SK-N-SH (cell line): ENCODE measurements around the gene GTF2B. TPM values are rescaled to one million over a fixed set of nuclear protein-coding genes. Genes with fewer than 3 reads are reported as not detected.
A peak's percentile ranks its signal among the peaks of the same experiment; 100 is the strongest.

Source experiments
- CTCF ChIA-PET: fragments of 300-600, 350-600 bp; formaldehyde crosslinking; extraction: SDS; loops from one replicate; lab custom pipeline; 2021; lab: Yijun Ruan, JAX
- POLR2A ChIA-PET: fragments of 350-600 bp; sonication (Branson Sonifier 250); formaldehyde crosslinking; extraction: SDS; loops from one replicate; lab custom pipeline; 2020; ENCODE audit warnings: antibody characterized with exemption, inconsistent platforms; lab: Yijun Ruan, JAX
- DNase-seq: peaks from one replicate; pipeline ENCODE4 v3.0.0; 2012
- H2AFZ ChIP-seq: fragments of 200-600 bp; sonication (generic); 2 replicates; pipeline ENCODE4 v1.8.1; 2016; ENCODE audit warnings: antibody characterized with exemption, mild to moderate bottlenecking, low read depth
- H3F3A ChIP-seq: fragments of 200-600 bp; sonication (generic); replicated peaks from 2 replicates; pipeline ENCODE3; 2016; ENCODE audit warnings: antibody characterized with exemption, mild to moderate bottlenecking; ENCODE audit not compliant: insufficient read depth
- H3K27ac ChIP-seq, 2 experiments: fragments of 200-500 bp in 1 of 2; fragments of 200-600 bp in 1 of 2; sonication (Bioruptor generic) in 1 of 2; sonication (generic), shearing (Covaris generic) in 1 of 2; 2 replicates each; pipeline versions ENCODE4 v1.5.1 to v1.6.1; 2014 to 2016; ENCODE audit warnings: low read depth in 2 of 2, inconsistent platforms in 1 of 2, low read length in 1 of 2, mild to moderate bottlenecking in 1 of 2, mixed read lengths in 1 of 2
- H3K27me3 ChIP-seq: fragments of 200-600 bp; sonication (generic), shearing (Covaris generic); 2 replicates; pipeline ENCODE4 v1.6.1; 2016; ENCODE audit warnings: mixed run types; ENCODE audit not compliant: insufficient read depth
- H3K36me3 ChIP-seq, 2 experiments: fragments of 200-500 bp in 1 of 2; fragments of 200-600 bp in 1 of 2; sonication (Bioruptor generic) in 1 of 2; sonication (generic) in 1 of 2; replicated peaks in 1 of 2; 2 replicates each; pipeline versions ENCODE3 to v1.5.1; 2014 to 2016; ENCODE audit warnings: low read length in 1 of 2, mild to moderate bottlenecking in 1 of 2; ENCODE audit not compliant: insufficient read depth in 2 of 2, control insufficient read depth in 1 of 2
- H3K4me1 ChIP-seq, 2 experiments: fragments of 200-500 bp in 1 of 2; fragments of 200-600 bp in 1 of 2; sonication (Bioruptor generic) in 1 of 2; sonication (generic), shearing (Covaris generic) in 1 of 2; 2 replicates each; pipeline versions ENCODE4 v1.5.1 to v1.6.1; 2014 to 2016; ENCODE audit warnings: low read depth in 1 of 2, low read length in 1 of 2, mixed run types in 1 of 2; ENCODE audit not compliant: insufficient read depth in 2 of 2, control insufficient read depth in 1 of 2
- H3K4me2 ChIP-seq: fragments of 200-600 bp; sonication (generic), shearing (Covaris generic); 2 replicates; pipeline ENCODE4 v1.6.1; 2017; ENCODE audit warnings: mixed run types
- H3K4me3 ChIP-seq, 2 experiments: fragments of 200-500 bp in 1 of 2; fragments of 200-600 bp in 1 of 2; sonication (Bioruptor generic) in 1 of 2; sonication (generic), shearing (Covaris generic) in 1 of 2; 2 replicates each; pipeline versions ENCODE4 v1.5.1 to v1.8.1; 2014 to 2016; ENCODE audit warnings: low read depth in 2 of 2, inconsistent platforms in 1 of 2, low read length in 1 of 2, mild to moderate bottlenecking in 1 of 2, mixed read lengths in 1 of 2, moderate library complexity in 1 of 2
- H3K79me2 ChIP-seq: fragments of 200-600 bp; sonication (generic); 2 replicates; pipeline ENCODE4 v1.8.1; 2017; ENCODE audit warnings: mild to moderate bottlenecking; ENCODE audit not compliant: insufficient read depth
- H3K9ac ChIP-seq: fragments of 200-600 bp; sonication (generic); 2 replicates; pipeline ENCODE4 v1.6.1; 2017; ENCODE audit warnings: mixed run types
- H3K9me2 ChIP-seq: fragments of 200-600 bp; sonication (generic); 2 replicates; pipeline ENCODE4 v1.6.1; 2017; ENCODE audit warnings: mixed run types
- H3K9me3 ChIP-seq: fragments of 200-600 bp; sonication (generic); 2 replicates; pipeline ENCODE4 v1.6.1; 2017; ENCODE audit warnings: mixed run types, mild to moderate bottlenecking, moderate library complexity
- H4K20me1 ChIP-seq: fragments of 200-600 bp; sonication (generic); 2 replicates; pipeline ENCODE4 v1.6.1; 2017; ENCODE audit warnings: mild to moderate bottlenecking, mixed run types; ENCODE audit not compliant: insufficient read depth
- CHD2 ChIP-seq: fragments of 150-350 bp; IDR thresholded peaks from 2 replicates; pipeline ENCODE4 v1.6.1; 2018; ENCODE audit warnings: low read length; ENCODE audit not compliant: partially characterized antibody
- FOSL2 ChIP-seq: IDR thresholded peaks from 2 replicates; pipeline ENCODE4 v1.4.0; 2012; ENCODE audit warnings: low read depth, mild to moderate bottlenecking, moderate library complexity, borderline replicate concordance
- FOXJ3 ChIP-seq: sonication (generic); formaldehyde crosslinking; IDR thresholded peaks from 2 replicates; pipeline ENCODE4 v1.5.1; 2020; ENCODE audit warnings: mild to moderate bottlenecking, missing genetic modification reagents
- FOXM1 ChIP-seq: IDR thresholded peaks from 2 replicates; pipeline ENCODE4 v1.4.0; 2012; ENCODE audit warnings: low read depth, mild to moderate bottlenecking
- GATA2 ChIP-seq: sonication (generic); formaldehyde crosslinking; IDR thresholded peaks from 2 replicates; pipeline ENCODE4 v1.5.0; 2020; ENCODE audit warnings: mild to moderate bottlenecking, missing genetic modification reagents
- IRF3 ChIP-seq: fragments of 150-350 bp; IDR thresholded peaks from 2 replicates; pipeline ENCODE4 v1.6.1; 2016; ENCODE audit warnings: mild to moderate bottlenecking, low read depth, low read length
- NRF1 ChIP-seq: IDR thresholded peaks from 2 replicates; pipeline ENCODE4 v1.6.1; 2012; ENCODE audit warnings: low read depth, mild to moderate bottlenecking, low read length
- POLR2AphosphoS5 ChIP-seq: IDR thresholded peaks from 2 replicates; pipeline ENCODE4 v1.6.1; 2012; ENCODE audit warnings: low read depth, low read length
- RAD21 ChIP-seq: IDR thresholded peaks from 2 replicates; pipeline ENCODE4 v1.6.1; 2012; ENCODE audit warnings: mild to moderate bottlenecking, low read length
- RCOR1 ChIP-seq: fragments of 150-350 bp; IDR thresholded peaks from 2 replicates; pipeline ENCODE4 v1.6.1; 2017; ENCODE audit warnings: antibody characterized with exemption, low read length
- RFX5 ChIP-seq: IDR thresholded peaks from 2 replicates; pipeline ENCODE4 v1.6.1; 2012; ENCODE audit warnings: mild to moderate bottlenecking, improper control_type of control experiment, low read length
- RXRA ChIP-seq: IDR thresholded peaks from 2 replicates; pipeline ENCODE4 v1.4.0; 2012; ENCODE audit warnings: low read depth, mild to moderate bottlenecking, borderline replicate concordance
- SIN3A ChIP-seq: IDR thresholded peaks from 2 replicates; pipeline ENCODE4 v1.6.1; 2012; ENCODE audit warnings: low read depth, mild to moderate bottlenecking, low read length, moderate library complexity, borderline replicate concordance
- SMC3 ChIP-seq: IDR thresholded peaks from 2 replicates; pipeline ENCODE4 v1.6.1; 2012; ENCODE audit warnings: low read depth, low read length, improper control_type of control experiment
- TCF12 ChIP-seq: IDR thresholded peaks from 2 replicates; pipeline ENCODE4 v1.4.0; 2012
- USF1 ChIP-seq: IDR thresholded peaks from 2 replicates; pipeline ENCODE4 v1.4.0; 2012; ENCODE audit warnings: low read depth, borderline replicate concordance
- USF2 ChIP-seq: fragments of 150-350 bp; IDR thresholded peaks from 2 replicates; pipeline ENCODE4 v1.6.1; 2017; ENCODE audit warnings: antibody characterized with exemption, low read length, low read depth, borderline replicate concordance
- WGBS: methylation state at CpG from one replicate; pipeline ENCODE4 v1.1.6; 2017; ENCODE audit warnings: low lambda C conversion rate; 5-methylcytosine and 5-hydroxymethylcytosine counted together
- polyA plus RNA-seq, 3 experiments: library from polyadenylated mRNA; depleted of rRNA; stranded (reverse); fragments of >200 nt; gene quantifications; 2 replicates each; pipeline ENCODE4 v1.2.3, GENCODE V29; 2012

GTF2B gene
- polyA plus RNA-seq, 1 of the 3 experiments (the other 2 are of a cell fraction), result 26.0 TPM

- H3K9ac ChIP-seq, result no peak overlapping the region
- H3K9me3 ChIP-seq, result no peaks in the 10 kb centered on the region
- H3K27ac ChIP-seq, result peak overlapping the region in 1 of 2 experiments; percentile 56; a peak in 2 of 4 replicates
- no peak overlapping the region for H3K4me3 ChIP-seq
- peaks cover 79% of the 10 kb centered on the region for H3K79me2 ChIP-seq
- no peak overlapping the region for H2AFZ ChIP-seq
- peaks cover 7% of the 10 kb centered on the region for H3F3A ChIP-seq
- H4K20me1 ChIP-seq, result peaks cover 6% of the 10 kb centered on the region; the same call in 1 of the 2 replicates
- H3K36me3 ChIP-seq, result peaks cover 3 to 18% of the 10 kb centered on the region in 2 experiments
- peaks cover 0 to 5% of the 10 kb centered on the region in 2 experiments; a peak in 1 of 4 replicates for H3K4me1 ChIP-seq
- no peak for DNase-seq
- no peaks in the 10 kb centered on the region for H3K9me2 ChIP-seq
- TF ChIP-seq SMC3 (no peak), CHD2 (no peak), FOXJ3 (CRISPR knock-in tag) (no peak), FOXM1 (no peak), USF2 (no peak), RFX5 (no peak), SIN3A (no peak), NRF1 (no peak)
- ChIA-PET POLR2A (no interaction called here), CTCF (interaction anchor here (1.6 kb wide), 1 partner anchor 212 kb away, joined by 5 read pairs; no protein-coding TSS in a partner anchor)
- no peak overlapping the region; the same call in 1 of the 2 replicates for H3K4me2 ChIP-seq
- no peaks in the 10 kb centered on the region for H3K27me3 ChIP-seq
- 57% methylated on average over 6 of the region's 6 CpGs for WGBS
Observed at GRCh38 chr1:88867743-88868521, 23.4 kb downstream of the GTF2B start.

GRCh38 chr1:88851303-88852063 lies 39.9 kb downstream of the GTF2B start:
- H2AFZ ChIP-seq, result no peak overlapping the region
- no peaks in the 10 kb centered on the region for H3K9me2 ChIP-seq
- TF ChIP-seq RAD21 (no peak), GATA2 (no peak), NRF1 (no peak), USF1 (no peak), RCOR1 (no peak), IRF3 (no peak), RXRA (no peak), TCF12 (no peak), RFX5 (no peak), POLR2AphosphoS5 (no peak), FOSL2 (no peak)
- no peak overlapping the region for H3K27ac ChIP-seq
- no peak overlapping the region for H3K9ac ChIP-seq
- H3K36me3 ChIP-seq, result peaks cover 22 to 37% of the 10 kb centered on the region in 2 experiments
- CTCF ChIA-PET, result interaction anchor here (1.1 kb wide), 1 partner anchor 25 kb away, joined by 3 read pairs; no protein-coding TSS in a partner anchor
- no peaks in the 10 kb centered on the region for H3F3A ChIP-seq
- H3K79me2 ChIP-seq, result no peaks in the 10 kb centered on the region
- H3K27me3 ChIP-seq, result no peaks in the 10 kb centered on the region
- WGBS, result 96% methylated on average over 6 of the region's 6 CpGs
- no peak overlapping the region for H3K4me3 ChIP-seq
- no peaks in the 10 kb centered on the region for H4K20me1 ChIP-seq
- no peak overlapping the region for H3K4me2 ChIP-seq
- no peaks in the 10 kb centered on the region for H3K4me1 ChIP-seq
- H3K9me3 ChIP-seq, result no peaks in the 10 kb centered on the region
- DNase-seq, result no peak
- POLR2A ChIA-PET, result no interaction called here
